Activated B cell treated with CpG ODN at 0.5 μM for 24 hours (primary cell): ENCODE results near the gene PRKG2. TPM values are rescaled to one million over a fixed set of nuclear protein-coding genes. Genes with fewer than 3 reads are reported as not detected.

ENCODE experiments used
- ATAC-seq: fragments of 200-7000 bp; cut with Tn5 transposase; one replicate; pipeline ENCODE4 v1.10.0; 2021; ENCODE audit warnings: low read depth, mild to moderate bottlenecking, moderate library complexity
- CTCF ChIA-PET: fragments of 350-600 bp; sonication (Branson Sonifier 250); formaldehyde crosslinking; loops from one replicate; lab custom pipeline; 2021; ENCODE audit warnings: antibody characterized with exemption; lab: Charles Lee
- POLR2A ChIA-PET: fragments of 350-600 bp; sonication (Branson Sonifier 250); formaldehyde crosslinking; loops from one replicate; lab custom pipeline; 2021; ENCODE audit warnings: antibody characterized with exemption; lab: Charles Lee
- DNase-seq: peaks from one replicate; pipeline ENCODE4 v3.0.0; 2022
- H3K27ac Mint-ChIP-seq: one replicate; pipeline ENCODE4 v1.8.0; 2020; ENCODE audit warnings: mixed read lengths
- H3K27me3 Mint-ChIP-seq: one replicate; pipeline ENCODE4 v1.8.0; 2021; ENCODE audit warnings: mixed read lengths
- H3K36me3 Mint-ChIP-seq: one replicate; pipeline ENCODE4 v1.8.0; 2021; ENCODE audit warnings: low read depth, mixed read lengths
- H3K4me1 Mint-ChIP-seq: one replicate; pipeline ENCODE4 v1.8.0; 2021; ENCODE audit warnings: mixed read lengths
- H3K4me3 Mint-ChIP-seq: one replicate; pipeline ENCODE4 v1.8.0; 2020; ENCODE audit warnings: mild to moderate bottlenecking, mixed read lengths
- H3K9me3 Mint-ChIP-seq: one replicate; pipeline ENCODE4 v1.8.0; 2020; ENCODE audit warnings: mixed read lengths
- intact Hi-C: fragments of 100-400 bp; cut with micrococcal nuclease; formaldehyde crosslinking; loops from one replicate; pipeline ENCODE4 v1.15.1; 2024
- total RNA-seq: library from RNA; stranded (reverse); gene quantifications from 2 replicates; pipeline ENCODE4 v1.2.3, GENCODE V29; 2022
- TF ChIP-seq, protein P1 (sequence below): fragments of 200-600 bp; IDR thresholded peaks from one replicate; pipeline ENCODE4 v1.8.0; 2022; ENCODE audit warnings: antibody characterized with exemption, mild to moderate bottlenecking

PRKG2 gene
- total RNA-seq, 1 donor from 2014 or later = 0.35 TPM

DNA sequence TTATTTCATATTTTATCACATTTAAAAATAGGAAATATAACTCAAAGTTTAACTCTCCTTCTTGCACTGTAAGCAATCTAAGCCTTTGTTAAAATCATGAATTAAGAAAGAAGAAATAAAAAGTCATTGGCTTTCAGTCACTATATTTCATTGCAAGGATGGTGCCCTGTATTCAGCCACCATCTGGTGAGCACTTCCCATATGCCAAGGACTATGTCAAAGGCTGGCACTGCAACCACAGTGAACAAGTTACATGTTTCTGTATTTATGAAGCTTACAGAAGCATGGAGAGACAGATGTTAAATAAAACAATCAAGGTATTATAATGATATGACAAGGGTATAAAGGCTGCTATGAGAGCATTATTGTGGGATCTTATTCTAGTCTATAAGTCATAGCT lies 68.6 kb downstream of the PRKG2 start:
- DNase-seq = no peak
- no peak for ATAC-seq
- no peaks in the 10 kb centered on the region for H3K36me3 Mint-ChIP-seq
- CTCF ChIA-PET = no interaction called here
- no peaks in the 10 kb centered on the region for H3K27me3 Mint-ChIP-seq
- no peaks in the 10 kb centered on the region for H3K9me3 Mint-ChIP-seq
- H3K4me1 Mint-ChIP-seq = no peaks in the 10 kb centered on the region
- POLR2A ChIA-PET = no interaction called here
- intact Hi-C loops = no loop called here
- H3K4me3 Mint-ChIP-seq = no peak overlapping the region
- H3K27ac Mint-ChIP-seq = no peak overlapping the region
- TF ChIP-seq, protein P1, sequence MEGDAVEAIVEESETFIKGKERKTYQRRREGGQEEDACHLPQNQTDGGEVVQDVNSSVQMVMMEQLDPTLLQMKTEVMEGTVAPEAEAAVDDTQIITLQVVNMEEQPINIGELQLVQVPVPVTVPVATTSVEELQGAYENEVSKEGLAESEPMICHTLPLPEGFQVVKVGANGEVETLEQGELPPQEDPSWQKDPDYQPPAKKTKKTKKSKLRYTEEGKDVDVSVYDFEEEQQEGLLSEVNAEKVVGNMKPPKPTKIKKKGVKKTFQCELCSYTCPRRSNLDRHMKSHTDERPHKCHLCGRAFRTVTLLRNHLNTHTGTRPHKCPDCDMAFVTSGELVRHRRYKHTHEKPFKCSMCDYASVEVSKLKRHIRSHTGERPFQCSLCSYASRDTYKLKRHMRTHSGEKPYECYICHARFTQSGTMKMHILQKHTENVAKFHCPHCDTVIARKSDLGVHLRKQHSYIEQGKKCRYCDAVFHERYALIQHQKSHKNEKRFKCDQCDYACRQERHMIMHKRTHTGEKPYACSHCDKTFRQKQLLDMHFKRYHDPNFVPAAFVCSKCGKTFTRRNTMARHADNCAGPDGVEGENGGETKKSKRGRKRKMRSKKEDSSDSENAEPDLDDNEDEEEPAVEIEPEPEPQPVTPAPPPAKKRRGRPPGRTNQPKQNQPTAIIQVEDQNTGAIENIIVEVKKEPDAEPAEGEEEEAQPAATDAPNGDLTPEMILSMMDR = no peak

DNA sequence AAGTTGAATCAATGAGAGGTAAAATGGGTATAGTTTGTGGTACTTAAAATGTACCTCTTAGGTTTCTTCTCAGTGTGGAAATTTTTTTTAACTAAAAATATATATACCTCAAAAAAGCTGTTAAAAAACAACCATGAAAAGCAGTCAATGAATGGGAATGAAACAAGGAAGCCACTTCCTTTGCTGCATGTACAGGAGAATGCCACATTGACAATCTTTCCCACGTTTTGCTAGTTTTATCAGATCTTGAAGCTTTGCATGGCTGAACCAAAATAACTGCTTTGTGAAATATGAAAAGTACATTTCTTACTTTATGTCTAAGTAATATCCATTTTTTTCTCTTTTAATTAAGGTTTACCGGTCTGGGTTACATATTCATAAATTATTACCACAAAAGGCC lies 71.8 kb downstream of the PRKG2 start:
- H3K27ac Mint-ChIP-seq = no peak overlapping the region
- DNase-seq (no peak), ATAC-seq (no peak)
- no peak overlapping the region for H3K4me3 Mint-ChIP-seq
- H3K4me1 Mint-ChIP-seq = no peaks in the 10 kb centered on the region
- TF ChIP-seq, protein P1 = no peak
- intact Hi-C loops = no loop called here
- H3K36me3 Mint-ChIP-seq = no peaks in the 10 kb centered on the region
- CTCF ChIA-PET = no interaction called here
- H3K27me3 Mint-ChIP-seq = no peaks in the 10 kb centered on the region
- POLR2A ChIA-PET = no interaction called here
- no peaks in the 10 kb centered on the region for H3K9me3 Mint-ChIP-seq

GRCh38 chr4:81142744-81143143 lies 72.3 kb downstream of the PRKG2 start:
- Mint-ChIP-seq H3K9me3 (no peaks in the 10 kb centered on the region), H3K36me3 (no peaks in the 10 kb centered on the region), H3K27ac (no peak overlapping the region), H3K27me3 (no peaks in the 10 kb centered on the region), H3K4me3 (no peak overlapping the region), H3K4me1 (no peaks in the 10 kb centered on the region)
- POLR2A ChIA-PET = no interaction called here
- DNase-seq = no peak
- CTCF ChIA-PET = no interaction called here
- ATAC-seq = no peak
- TF ChIP-seq, protein P1 = no peak
- intact Hi-C loops = no loop called here

DNA sequence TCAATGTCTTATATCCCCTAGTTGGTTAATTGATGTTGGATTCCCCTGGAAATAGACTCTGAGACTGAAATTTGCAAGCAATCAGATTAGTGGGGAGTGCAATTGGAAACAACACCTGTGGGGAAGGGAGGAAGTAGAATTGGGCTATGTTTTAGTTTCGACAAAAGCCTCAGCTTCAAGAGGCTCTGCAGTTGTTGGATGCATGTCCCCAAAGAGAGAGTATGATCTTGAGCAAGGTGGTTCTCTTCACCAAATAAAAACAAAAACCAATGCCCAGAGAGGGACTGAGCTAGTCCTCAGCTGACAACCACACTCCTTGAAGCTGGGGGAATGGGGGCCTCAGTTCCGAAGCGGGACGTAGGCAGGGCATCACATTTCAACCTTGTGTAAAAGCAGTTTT lies 77.1 kb downstream of the PRKG2 start:
- no peaks in the 10 kb centered on the region for H3K4me1 Mint-ChIP-seq
- peaks cover 2% of the 10 kb centered on the region for H3K36me3 Mint-ChIP-seq
- CTCF ChIA-PET = no interaction called here
- H3K9me3 Mint-ChIP-seq = no peaks in the 10 kb centered on the region
- no peak overlapping the region for H3K4me3 Mint-ChIP-seq
- DNase-seq (no peak), ATAC-seq (no peak)
- H3K27ac Mint-ChIP-seq = no peak overlapping the region
- intact Hi-C loops = no loop called here
- POLR2A ChIA-PET = no interaction called here
- no peaks in the 10 kb centered on the region for H3K27me3 Mint-ChIP-seq
- TF ChIP-seq, protein P1 = no peak

DNA sequence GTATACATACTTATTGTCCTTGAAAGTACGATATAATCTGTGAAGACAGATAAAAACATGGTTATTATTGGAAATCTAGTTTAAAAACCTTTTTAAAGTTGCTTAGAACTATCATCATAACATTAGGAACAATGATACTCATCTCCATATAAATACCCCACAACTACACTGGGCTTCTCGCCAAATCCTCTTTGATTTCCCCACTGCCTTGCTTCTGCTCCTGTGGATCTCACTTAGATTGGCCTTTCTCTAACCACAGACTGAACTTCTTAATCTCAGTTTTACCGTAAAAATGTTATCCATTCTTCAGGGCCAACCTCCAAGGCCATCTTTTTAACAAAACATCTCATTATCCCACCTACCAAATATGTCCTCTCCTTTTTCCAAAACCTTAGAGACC lies 77.6 kb downstream of the PRKG2 start:
- H3K4me3 Mint-ChIP-seq = no peak overlapping the region
- POLR2A ChIA-PET = no interaction called here

More for the DNA sequence above, 77.6 kb downstream of the PRKG2 start:
- DNase-seq (no peak), ATAC-seq (no peak)
- CTCF ChIA-PET = no interaction called here
- no peak overlapping the region for H3K27ac Mint-ChIP-seq
- no peaks in the 10 kb centered on the region for H3K27me3 Mint-ChIP-seq
- TF ChIP-seq, protein P1 = no peak
- H3K9me3 Mint-ChIP-seq = no peaks in the 10 kb centered on the region
- H3K36me3 Mint-ChIP-seq = peaks cover 2% of the 10 kb centered on the region
- intact Hi-C loops = no loop called here
- no peaks in the 10 kb centered on the region for H3K4me1 Mint-ChIP-seq
